Keratinocyte (primary cell): ENCODE measurements around the gene KRT33A.

Source experiments
- EZH2 ChIP-seq: IDR thresholded peaks from one replicate; pipeline ENCODE4 v1.6.1; 2012; ENCODE audit warnings: inconsistent platforms, mild to moderate bottlenecking, low read length, moderate library complexity
- TF ChIP-seq, protein P1 (sequence below), 3 experiments: IDR thresholded peaks in 1 of 3; conservative IDR thresholded peaks in 1 of 3; optimal IDR thresholded peaks in 1 of 3; 2 replicates in 2 of 3; 3 replicates in 1 of 3; pipeline versions ENCODE3 to v1.5.1; 2011; ENCODE audit warnings: low read length in 3 of 3, mild to moderate bottlenecking in 3 of 3, moderate library complexity in 2 of 3, control low read depth in 1 of 3, inconsistent platforms in 1 of 3; ENCODE audit not compliant: insufficient read depth in 2 of 3; ENCODE audit errors: extremely low read depth in 1 of 3

- TF ChIP-seq, protein P1, sequence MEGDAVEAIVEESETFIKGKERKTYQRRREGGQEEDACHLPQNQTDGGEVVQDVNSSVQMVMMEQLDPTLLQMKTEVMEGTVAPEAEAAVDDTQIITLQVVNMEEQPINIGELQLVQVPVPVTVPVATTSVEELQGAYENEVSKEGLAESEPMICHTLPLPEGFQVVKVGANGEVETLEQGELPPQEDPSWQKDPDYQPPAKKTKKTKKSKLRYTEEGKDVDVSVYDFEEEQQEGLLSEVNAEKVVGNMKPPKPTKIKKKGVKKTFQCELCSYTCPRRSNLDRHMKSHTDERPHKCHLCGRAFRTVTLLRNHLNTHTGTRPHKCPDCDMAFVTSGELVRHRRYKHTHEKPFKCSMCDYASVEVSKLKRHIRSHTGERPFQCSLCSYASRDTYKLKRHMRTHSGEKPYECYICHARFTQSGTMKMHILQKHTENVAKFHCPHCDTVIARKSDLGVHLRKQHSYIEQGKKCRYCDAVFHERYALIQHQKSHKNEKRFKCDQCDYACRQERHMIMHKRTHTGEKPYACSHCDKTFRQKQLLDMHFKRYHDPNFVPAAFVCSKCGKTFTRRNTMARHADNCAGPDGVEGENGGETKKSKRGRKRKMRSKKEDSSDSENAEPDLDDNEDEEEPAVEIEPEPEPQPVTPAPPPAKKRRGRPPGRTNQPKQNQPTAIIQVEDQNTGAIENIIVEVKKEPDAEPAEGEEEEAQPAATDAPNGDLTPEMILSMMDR (optimal IDR thresholded peaks at IDR 0.05 in 1 of 3, IDR thresholded peaks at IDR 0.05 in 1 of 3, conservative IDR thresholded peaks at IDR 0.05 in 1 of 3; ENCODE audit: extremely low read depth in 1 of 3, insufficient read depth in 2 of 3, low read length in 3 of 3), result peak in 2 of 3 experiments; percentile 79 to 87
- no peak for TF ChIP-seq EZH2
Observed at GRCh38 chr17:41322094-41322902, 28.3 kb downstream of the KRT33A start.
